ENCODE results near the gene MAP2K2. TPM values are rescaled to one million over a fixed set of nuclear protein-coding genes. Genes with fewer than 3 reads are reported as not detected.

The MAP2K2 gene
- total RNA-seq, 4 donors from 2014 or later, result 47.4 to 65.2 (median 61.4) TPM

DNA sequence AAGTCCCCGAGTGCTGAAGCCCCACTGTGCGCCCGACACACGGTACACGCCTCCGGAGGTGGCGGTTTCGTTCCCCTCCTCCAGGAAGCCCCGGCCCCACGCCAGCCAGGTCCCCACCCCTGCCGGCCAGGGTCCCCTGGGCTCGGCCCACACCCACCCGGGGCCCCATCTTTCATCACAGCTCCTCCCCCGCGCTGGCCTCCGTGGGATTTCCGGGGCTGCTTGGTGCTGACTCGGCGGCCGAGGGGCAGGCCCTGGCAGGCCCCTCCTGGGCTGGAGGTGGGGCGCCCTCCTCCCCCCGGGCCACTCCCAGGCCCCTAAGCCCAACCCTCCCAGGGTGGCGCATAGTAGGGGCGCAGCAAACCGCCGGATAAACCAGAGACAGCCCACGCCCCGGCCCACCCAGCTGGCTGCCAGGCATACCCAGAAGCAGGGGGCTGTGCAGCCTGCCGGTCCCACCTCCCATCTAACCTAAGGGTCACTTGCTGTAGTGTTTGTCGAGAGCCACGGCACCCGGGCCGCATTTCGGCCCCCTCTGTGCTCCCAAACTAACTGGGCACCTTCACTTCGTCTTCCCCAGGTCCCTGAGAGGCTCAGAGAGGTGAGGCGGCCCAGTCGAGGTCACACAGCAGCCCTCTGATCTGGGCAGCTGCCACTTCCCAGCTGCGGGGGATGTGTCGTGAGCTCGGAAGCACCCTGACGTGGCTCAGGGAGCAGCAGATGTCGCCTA lies 63.9 kb downstream of the MAP2K2 start:
- DNase-seq (ENCODE audit: low spot score) (no peak), ATAC-seq (ENCODE audit: low FRiP score) (peak; percentile 19)
- TF ChIP-seq, protein P1, sequence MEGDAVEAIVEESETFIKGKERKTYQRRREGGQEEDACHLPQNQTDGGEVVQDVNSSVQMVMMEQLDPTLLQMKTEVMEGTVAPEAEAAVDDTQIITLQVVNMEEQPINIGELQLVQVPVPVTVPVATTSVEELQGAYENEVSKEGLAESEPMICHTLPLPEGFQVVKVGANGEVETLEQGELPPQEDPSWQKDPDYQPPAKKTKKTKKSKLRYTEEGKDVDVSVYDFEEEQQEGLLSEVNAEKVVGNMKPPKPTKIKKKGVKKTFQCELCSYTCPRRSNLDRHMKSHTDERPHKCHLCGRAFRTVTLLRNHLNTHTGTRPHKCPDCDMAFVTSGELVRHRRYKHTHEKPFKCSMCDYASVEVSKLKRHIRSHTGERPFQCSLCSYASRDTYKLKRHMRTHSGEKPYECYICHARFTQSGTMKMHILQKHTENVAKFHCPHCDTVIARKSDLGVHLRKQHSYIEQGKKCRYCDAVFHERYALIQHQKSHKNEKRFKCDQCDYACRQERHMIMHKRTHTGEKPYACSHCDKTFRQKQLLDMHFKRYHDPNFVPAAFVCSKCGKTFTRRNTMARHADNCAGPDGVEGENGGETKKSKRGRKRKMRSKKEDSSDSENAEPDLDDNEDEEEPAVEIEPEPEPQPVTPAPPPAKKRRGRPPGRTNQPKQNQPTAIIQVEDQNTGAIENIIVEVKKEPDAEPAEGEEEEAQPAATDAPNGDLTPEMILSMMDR (IDR thresholded peaks at IDR 0.05), result no peak

DNA sequence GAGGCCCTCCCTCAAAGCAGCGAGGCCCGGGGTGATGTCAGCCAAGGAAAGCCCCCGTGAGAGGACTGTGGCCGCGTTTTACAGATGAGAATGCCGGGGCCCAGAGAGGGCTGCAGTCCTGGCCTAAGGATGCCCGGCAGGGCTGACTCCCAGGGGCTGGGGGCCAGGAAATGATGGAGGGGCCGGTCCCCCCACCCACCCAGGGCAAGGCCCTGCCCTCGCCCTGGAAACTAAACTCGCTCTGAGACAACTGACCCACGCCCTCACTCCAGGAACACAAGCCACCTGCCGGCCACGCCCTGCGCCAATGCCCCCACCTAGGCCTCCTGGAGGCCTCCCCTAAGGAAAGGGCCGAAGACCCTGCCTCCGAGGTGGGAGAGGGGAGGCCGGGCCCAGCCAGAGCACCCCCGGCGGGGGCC lies 64.5 kb downstream of the MAP2K2 start:
- no peak for ATAC-seq (ENCODE audit: low FRiP score)

DNA sequence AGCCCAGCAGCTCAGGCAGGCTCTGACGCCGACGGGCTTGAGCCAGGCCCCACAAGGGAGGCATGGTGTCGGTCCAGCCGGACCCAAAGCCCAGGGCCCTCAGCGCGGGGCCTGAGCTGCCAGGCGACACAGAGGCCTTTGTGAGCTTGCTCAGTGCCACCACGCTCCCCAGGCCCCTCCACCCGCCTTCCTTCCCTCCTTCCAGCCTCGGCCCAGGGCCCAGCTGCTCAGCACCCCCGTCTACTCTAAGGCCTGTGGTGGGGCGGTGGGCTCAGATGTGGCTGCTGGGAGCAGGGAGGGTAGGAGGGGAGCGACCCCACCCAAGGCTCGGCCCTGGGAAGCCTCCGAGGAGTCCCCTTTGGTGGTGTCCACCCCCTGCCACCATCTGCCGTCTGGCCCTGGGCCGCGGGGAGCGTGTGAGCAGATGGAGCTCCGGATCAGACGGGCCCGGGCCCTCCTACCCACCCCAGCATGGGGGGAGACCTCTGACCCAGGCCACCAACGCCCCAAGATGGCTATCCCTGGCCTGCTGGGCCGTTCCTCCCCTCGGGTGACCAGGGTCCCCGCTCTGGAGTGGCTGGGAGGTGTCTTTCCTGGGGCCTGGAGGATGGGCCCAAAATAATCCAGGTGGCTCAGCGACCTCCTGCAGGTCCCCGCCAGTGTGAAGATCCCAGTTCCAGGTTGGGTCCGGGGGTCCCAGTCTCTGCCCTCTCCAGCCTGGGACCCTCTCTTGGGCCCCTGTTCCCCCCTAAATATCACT lies 65.0 kb downstream of the MAP2K2 start:
- ATAC-seq (ENCODE audit: low FRiP score) (no peak), DNase-seq (ENCODE audit: low spot score) (no peak)
- TF ChIP-seq, protein P1 (IDR thresholded peaks at IDR 0.05), result no peak

More for the DNA sequence above, 64.5 kb downstream of the MAP2K2 start:
- DNase-seq (ENCODE audit: low spot score), result no peak
- TF ChIP-seq, protein P1 (IDR thresholded peaks at IDR 0.05), result no peak

DNA sequence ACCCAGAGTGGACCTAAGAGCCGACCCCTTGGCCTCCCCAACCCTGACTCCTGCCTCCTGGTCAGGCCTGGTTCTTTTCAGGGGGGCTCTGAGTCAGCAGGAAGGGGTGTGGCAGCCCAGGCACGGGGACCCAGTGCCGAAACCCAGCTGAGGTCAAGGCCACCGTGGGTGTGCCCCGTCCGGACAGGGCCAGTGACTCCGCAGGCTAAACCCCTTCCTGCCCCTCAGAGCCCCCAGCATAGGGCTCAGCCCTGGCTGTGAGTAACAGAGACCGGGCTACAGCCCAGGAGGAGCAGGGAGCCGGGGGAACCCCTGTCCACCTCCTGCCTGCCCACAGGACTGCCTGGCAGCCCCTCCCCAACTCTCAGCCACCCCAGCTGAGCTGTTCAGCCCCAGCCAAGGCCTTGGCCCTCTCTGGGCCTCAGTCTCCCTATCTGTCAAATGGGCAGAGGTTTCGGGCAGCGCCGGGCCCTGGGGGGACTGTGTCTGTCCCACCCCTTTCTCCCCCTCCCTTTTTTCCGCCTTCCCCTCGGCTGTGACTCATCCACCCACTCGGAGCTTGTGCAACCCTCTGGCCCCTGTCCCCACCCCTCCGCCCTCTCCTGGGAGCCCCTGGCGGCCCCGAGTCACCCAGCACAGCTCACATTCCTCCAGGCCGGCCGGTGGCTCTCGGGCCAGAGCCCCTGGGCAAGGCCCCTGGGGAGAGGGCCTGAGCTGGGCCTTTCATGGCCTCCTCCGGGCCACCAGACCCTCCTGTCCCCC lies 65.8 kb downstream of the MAP2K2 start:
- DNase-seq (ENCODE audit: low spot score) (peak; percentile 79), ATAC-seq (ENCODE audit: low FRiP score) (peak; percentile 72)
- TF ChIP-seq, protein P1 (IDR thresholded peaks at IDR 0.05), result peak in 1 of 3 donors; percentile 12

DNA sequence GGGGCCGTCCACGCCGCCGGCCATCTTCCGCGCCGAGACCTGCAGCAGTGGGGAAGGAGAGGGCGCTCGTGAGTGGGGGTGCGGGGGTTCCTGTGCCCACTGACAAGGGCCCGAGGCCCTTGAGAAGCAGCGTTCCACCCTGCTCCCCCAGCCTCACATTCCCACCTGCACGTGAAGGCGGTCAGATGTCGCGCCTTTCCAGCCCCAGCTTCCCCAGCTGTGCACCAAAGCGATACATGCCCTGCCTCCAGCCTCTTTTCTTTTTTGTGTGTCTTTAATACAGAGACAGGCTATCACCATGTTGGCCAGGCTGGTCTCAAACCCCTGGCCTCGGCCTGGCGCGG lies 68.7 kb downstream of the MAP2K2 start:
- DNase-seq (ENCODE audit: low spot score), result no peak
- TF ChIP-seq, protein P1 (IDR thresholded peaks at IDR 0.05), result no peak
- no peak for ATAC-seq (ENCODE audit: low FRiP score)

DNA sequence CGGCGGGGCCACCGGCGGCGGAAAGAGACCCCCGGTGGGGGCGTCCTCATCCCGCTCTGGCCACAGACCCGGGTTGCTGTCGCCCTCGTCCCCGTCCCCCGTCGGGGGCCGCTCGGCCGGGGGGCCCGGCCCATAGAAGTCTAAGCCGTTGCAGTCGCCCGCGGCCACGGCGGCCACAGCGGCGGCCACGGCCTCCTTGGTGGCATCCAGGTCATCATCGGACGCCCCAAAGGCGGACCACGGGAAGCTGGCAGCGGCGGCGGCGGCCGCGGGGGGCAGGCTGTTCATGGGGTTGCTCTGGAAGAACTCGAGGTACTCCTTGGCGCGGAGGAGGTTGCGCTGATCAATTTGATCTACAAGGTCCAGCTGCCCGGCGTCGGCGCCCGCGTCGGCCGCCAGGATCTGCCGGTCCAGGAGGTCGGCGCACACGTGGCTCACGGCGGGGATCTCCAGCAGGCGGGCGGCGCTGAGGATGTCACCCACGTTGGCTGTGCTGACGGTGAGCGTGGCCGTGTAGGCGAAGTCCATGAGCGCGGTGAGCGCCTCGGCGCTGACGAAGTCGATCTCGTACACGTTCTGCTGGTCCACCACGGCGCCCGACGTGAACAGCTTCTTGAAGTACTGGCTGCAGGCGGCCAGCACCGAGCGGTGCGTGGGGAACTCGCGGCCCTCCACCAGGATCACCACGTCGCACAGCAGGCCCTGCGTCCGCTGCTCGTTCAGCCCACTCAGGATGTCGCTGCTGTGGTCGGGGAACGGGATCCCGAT lies 69.3 kb downstream of the MAP2K2 start:
- DNase-seq (ENCODE audit: low spot score), result no peak
- TF ChIP-seq, protein P1 (IDR thresholded peaks at IDR 0.05), result no peak
- no peak for ATAC-seq (ENCODE audit: low FRiP score)

Measured in omental fat pad (tissue), 4 donors.